GM19395 (cell line): ENCODE data around the gene ARHGEF7.

ENCODE experiments used
- ATAC-seq: cut with Tn5 transposase; IDR thresholded peaks from one replicate; pipeline ENCODE4 v1.9.1; 2021; ENCODE audit warnings: mild to moderate bottlenecking, moderate library complexity; ENCODE audit not compliant: unreplicated experiment

Gene ARHGEF7

GRCh38 chr13:111270765-111271698 is 155.9 kb downstream of the ARHGEF7 start:
- ATAC-seq, result no peak

GRCh38 chr13:111272117-111272516 is 157.0 kb downstream of the ARHGEF7 start:
- no peak for ATAC-seq

- no peak for ATAC-seq
Observed at GRCh38 chr13:111275382-111275781, 160.3 kb downstream of the ARHGEF7 start.

- ATAC-seq, result no peak
Observed at GRCh38 chr13:111275995-111276618, 161.0 kb downstream of the ARHGEF7 start.

- no peak for ATAC-seq
Observed at GRCh38 chr13:111278258-111278657, 163.1 kb downstream of the ARHGEF7 start.

GRCh38 chr13:111278743-111279652 is 163.9 kb downstream of the ARHGEF7 start:
- no peak for ATAC-seq

- ATAC-seq, result no peak
Observed at GRCh38 chr13:111280226-111280625, 165.1 kb downstream of the ARHGEF7 start.

- ATAC-seq, result no peak
Observed at GRCh38 chr13:111280681-111281585, 165.8 kb downstream of the ARHGEF7 start.

- ATAC-seq, result no peak
Observed at GRCh38 chr13:111281751-111282311, 166.7 kb downstream of the ARHGEF7 start.

- no peak for ATAC-seq
Observed at GRCh38 chr13:111282425-111282824, 167.3 kb downstream of the ARHGEF7 start.

- ATAC-seq, result no peak
Observed at GRCh38 chr13:111282997-111283396, 167.9 kb downstream of the ARHGEF7 start.

GRCh38 chr13:111283457-111283856 is 168.3 kb downstream of the ARHGEF7 start:
- no peak for ATAC-seq

- no peak for ATAC-seq
Observed at GRCh38 chr13:111283991-111284390, 168.9 kb downstream of the ARHGEF7 start.

GRCh38 chr13:111284565-111284964 is 169.5 kb downstream of the ARHGEF7 start:
- no peak for ATAC-seq

- no peak for ATAC-seq
Observed at GRCh38 chr13:111286162-111286561, 171.1 kb downstream of the ARHGEF7 start.

- no peak for ATAC-seq
Observed at GRCh38 chr13:111286749-111287148, 171.6 kb downstream of the ARHGEF7 start.

GRCh38 chr13:111287201-111287600 is 172.1 kb downstream of the ARHGEF7 start:
- no peak for ATAC-seq

- ATAC-seq, result no peak
Observed at GRCh38 chr13:111288276-111288675, 173.2 kb downstream of the ARHGEF7 start.

- no peak for ATAC-seq
Observed at GRCh38 chr13:111289251-111289650, 174.1 kb downstream of the ARHGEF7 start.

- no peak for ATAC-seq
Observed at GRCh38 chr13:111291908-111292307, 176.8 kb downstream of the ARHGEF7 start.
